HEK293 (cell line): ENCODE measurements around the gene CCDC40.

Experiments used
- BCL11A ChIP-seq: fragments of 450-650 bp; formaldehyde crosslinking; IDR thresholded peaks from 2 replicates; pipeline ENCODE4 v1.5.1; 2016; ENCODE audit warnings: low read depth, missing biosample characterization, missing genetic modification characterization
- KLF16 ChIP-seq: fragments of 450-650 bp; formaldehyde crosslinking; IDR thresholded peaks from 2 replicates; pipeline ENCODE4 v1.5.1; 2017; ENCODE audit warnings: missing biosample characterization, missing genetic modification characterization
- OVOL3 ChIP-seq: fragments of 450-650 bp; formaldehyde crosslinking; IDR thresholded peaks from 2 replicates; pipeline ENCODE4 v1.5.1; 2016; ENCODE audit warnings: missing biosample characterization, missing genetic modification characterization
- RBAK ChIP-seq: fragments of 450-650 bp; formaldehyde crosslinking; IDR thresholded peaks from 2 replicates; pipeline ENCODE4 v1.5.1; 2016; ENCODE audit warnings: missing biosample characterization, missing genetic modification characterization
- TCF7L2 ChIP-seq: IDR thresholded peaks from 2 replicates; pipeline ENCODE4 v1.6.1; 2011; ENCODE audit warnings: low read depth, mild to moderate bottlenecking, inconsistent platforms, low read length, moderate library complexity, borderline replicate concordance
- ZNF335 ChIP-seq: fragments of 450-650 bp; formaldehyde crosslinking; conservative IDR thresholded peaks from 2 replicates; pipeline ENCODE4 v1.5.1; 2016; ENCODE audit warnings: missing biosample characterization, missing genetic modification characterization
- ZNF558 ChIP-seq: fragments of 450-650 bp; formaldehyde crosslinking; IDR thresholded peaks from 2 replicates; pipeline ENCODE4 v1.5.1; 2016; ENCODE audit warnings: missing biosample characterization, missing genetic modification characterization
- ZNF677 ChIP-seq: fragments of 450-650 bp; IDR thresholded peaks from 2 replicates; pipeline ENCODE4 v1.5.0; 2018; ENCODE audit warnings: missing biosample characterization, mild to moderate bottlenecking, missing genetic modification characterization, moderate library complexity
- ZNF843 ChIP-seq: fragments of 450-650 bp; formaldehyde crosslinking; IDR thresholded peaks from 2 replicates; pipeline ENCODE4 v1.5.1; 2016; ENCODE audit warnings: missing biosample characterization, missing genetic modification characterization
- TF ChIP-seq, protein P1 (sequence below): fragments of 450-650 bp; formaldehyde crosslinking; IDR thresholded peaks from 2 replicates; pipeline ENCODE4 v1.5.1; 2016; ENCODE audit warnings: missing biosample characterization, missing genetic modification characterization
- TF ChIP-seq, protein P2 (sequence below): fragments of 450-650 bp; formaldehyde crosslinking; IDR thresholded peaks from 2 replicates; pipeline ENCODE4 v1.5.1; 2016; ENCODE audit warnings: missing biosample characterization, missing genetic modification characterization, low read depth
- TF ChIP-seq, protein P3 (sequence below): IDR thresholded peaks from 2 replicates; pipeline ENCODE4 v1.6.1; 2011; ENCODE audit warnings: mild to moderate bottlenecking, low read depth, low read length, borderline replicate concordance
- TF ChIP-seq, protein P4 (sequence below): fragments of 450-650 bp; formaldehyde crosslinking; conservative IDR thresholded peaks from 2 replicates; pipeline ENCODE4 v1.5.1; 2016; ENCODE audit warnings: low read depth, missing biosample characterization, missing genetic modification characterization
- TF ChIP-seq, protein P5 (sequence below): fragments of 450-650 bp; formaldehyde crosslinking; IDR thresholded peaks from 2 replicates; pipeline ENCODE4 v1.5.1; 2016; ENCODE audit warnings: missing biosample characterization, missing genetic modification characterization

DNA sequence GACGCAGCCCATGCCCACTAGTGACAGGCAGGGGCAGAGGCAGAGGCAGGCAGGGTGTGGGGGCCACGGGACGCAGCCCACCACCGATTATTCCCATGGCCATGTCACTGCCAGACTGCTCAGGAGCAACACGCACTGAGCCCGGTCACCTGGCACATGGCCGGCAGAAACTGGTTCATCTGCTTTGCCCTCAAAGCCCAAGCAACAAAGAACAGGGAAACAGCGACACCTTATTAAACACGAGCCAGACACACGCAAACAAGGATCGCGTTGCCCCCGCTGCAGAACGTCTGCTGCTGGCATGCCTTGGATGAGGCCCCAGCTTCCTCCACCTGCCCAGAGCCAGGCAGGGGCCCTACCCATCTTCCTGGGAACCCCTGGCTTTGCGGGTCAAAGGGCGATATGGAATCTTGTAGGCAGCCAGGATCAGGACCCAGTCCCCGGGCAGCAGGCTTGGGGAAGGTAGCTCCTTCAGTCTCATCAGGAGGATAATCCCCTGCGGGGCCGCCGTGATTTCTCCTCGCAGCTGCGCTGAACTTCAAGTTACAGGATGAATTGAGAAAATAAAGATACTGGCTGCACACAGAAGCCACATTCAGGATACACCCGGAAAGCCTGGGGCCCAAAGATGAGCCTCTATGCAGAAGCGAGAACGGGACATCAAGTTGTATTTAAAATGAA lies 5.6 kb upstream of the CCDC40 start:
- TF ChIP-seq, protein P1, sequence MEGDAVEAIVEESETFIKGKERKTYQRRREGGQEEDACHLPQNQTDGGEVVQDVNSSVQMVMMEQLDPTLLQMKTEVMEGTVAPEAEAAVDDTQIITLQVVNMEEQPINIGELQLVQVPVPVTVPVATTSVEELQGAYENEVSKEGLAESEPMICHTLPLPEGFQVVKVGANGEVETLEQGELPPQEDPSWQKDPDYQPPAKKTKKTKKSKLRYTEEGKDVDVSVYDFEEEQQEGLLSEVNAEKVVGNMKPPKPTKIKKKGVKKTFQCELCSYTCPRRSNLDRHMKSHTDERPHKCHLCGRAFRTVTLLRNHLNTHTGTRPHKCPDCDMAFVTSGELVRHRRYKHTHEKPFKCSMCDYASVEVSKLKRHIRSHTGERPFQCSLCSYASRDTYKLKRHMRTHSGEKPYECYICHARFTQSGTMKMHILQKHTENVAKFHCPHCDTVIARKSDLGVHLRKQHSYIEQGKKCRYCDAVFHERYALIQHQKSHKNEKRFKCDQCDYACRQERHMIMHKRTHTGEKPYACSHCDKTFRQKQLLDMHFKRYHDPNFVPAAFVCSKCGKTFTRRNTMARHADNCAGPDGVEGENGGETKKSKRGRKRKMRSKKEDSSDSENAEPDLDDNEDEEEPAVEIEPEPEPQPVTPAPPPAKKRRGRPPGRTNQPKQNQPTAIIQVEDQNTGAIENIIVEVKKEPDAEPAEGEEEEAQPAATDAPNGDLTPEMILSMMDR (tag by site-specific recombination), result no peak
- TF ChIP-seq RBAK (tag by site-specific recombination) (no peak), ZNF677 (tag by site-specific recombination) (no peak), OVOL3 (tag by site-specific recombination) (no peak), BCL11A (tag by site-specific recombination) (no peak), KLF16 (tag by site-specific recombination) (no peak), ZNF335 (tag by site-specific recombination) (no peak), TCF7L2 (no peak), ZNF843 (tag by site-specific recombination) (no peak), ZNF558 (tag by site-specific recombination) (no peak)
- TF ChIP-seq, protein P2, sequence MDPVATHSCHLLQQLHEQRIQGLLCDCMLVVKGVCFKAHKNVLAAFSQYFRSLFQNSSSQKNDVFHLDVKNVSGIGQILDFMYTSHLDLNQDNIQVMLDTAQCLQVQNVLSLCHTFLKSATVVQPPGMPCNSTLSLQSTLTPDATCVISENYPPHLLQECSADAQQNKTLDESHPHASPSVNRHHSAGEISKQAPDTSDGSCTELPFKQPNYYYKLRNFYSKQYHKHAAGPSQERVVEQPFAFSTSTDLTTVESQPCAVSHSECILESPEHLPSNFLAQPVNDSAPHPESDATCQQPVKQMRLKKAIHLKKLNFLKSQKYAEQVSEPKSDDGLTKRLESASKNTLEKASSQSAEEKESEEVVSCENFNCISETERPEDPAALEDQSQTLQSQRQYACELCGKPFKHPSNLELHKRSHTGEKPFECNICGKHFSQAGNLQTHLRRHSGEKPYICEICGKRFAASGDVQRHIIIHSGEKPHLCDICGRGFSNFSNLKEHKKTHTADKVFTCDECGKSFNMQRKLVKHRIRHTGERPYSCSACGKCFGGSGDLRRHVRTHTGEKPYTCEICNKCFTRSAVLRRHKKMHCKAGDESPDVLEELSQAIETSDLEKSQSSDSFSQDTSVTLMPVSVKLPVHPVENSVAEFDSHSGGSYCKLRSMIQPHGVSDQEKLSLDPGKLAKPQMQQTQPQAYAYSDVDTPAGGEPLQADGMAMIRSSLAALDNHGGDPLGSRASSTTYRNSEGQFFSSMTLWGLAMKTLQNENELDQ, result no peak
- TF ChIP-seq, protein P3, sequence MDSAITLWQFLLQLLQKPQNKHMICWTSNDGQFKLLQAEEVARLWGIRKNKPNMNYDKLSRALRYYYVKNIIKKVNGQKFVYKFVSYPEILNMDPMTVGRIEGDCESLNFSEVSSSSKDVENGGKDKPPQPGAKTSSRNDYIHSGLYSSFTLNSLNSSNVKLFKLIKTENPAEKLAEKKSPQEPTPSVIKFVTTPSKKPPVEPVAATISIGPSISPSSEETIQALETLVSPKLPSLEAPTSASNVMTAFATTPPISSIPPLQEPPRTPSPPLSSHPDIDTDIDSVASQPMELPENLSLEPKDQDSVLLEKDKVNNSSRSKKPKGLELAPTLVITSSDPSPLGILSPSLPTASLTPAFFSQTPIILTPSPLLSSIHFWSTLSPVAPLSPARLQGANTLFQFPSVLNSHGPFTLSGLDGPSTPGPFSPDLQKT, result no peak
- TF ChIP-seq, protein P4, sequence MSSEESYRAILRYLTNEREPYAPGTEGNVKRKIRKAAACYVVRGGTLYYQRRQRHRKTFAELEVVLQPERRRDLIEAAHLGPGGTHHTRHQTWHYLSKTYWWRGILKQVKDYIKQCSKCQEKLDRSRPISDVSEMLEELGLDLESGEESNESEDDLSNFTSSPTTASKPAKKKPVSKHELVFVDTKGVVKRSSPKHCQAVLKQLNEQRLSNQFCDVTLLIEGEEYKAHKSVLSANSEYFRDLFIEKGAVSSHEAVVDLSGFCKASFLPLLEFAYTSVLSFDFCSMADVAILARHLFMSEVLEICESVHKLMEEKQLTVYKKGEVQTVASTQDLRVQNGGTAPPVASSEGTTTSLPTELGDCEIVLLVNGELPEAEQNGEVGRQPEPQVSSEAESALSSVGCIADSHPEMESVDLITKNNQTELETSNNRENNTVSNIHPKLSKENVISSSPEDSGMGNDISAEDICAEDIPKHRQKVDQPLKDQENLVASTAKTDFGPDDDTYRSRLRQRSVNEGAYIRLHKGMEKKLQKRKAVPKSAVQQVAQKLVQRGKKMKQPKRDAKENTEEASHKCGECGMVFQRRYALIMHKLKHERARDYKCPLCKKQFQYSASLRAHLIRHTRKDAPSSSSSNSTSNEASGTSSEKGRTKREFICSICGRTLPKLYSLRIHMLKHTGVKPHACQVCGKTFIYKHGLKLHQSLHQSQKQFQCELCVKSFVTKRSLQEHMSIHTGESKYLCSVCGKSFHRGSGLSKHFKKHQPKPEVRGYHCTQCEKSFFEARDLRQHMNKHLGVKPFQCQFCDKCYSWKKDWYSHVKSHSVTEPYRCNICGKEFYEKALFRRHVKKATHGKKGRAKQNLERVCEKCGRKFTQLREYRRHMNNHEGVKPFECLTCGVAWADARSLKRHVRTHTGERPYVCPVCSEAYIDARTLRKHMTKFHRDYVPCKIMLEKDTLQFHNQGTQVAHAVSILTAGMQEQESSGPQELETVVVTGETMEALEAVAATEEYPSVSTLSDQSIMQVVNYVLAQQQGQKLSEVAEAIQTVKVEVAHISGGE (tag by site-specific recombination), result no peak
- TF ChIP-seq, protein P5, sequence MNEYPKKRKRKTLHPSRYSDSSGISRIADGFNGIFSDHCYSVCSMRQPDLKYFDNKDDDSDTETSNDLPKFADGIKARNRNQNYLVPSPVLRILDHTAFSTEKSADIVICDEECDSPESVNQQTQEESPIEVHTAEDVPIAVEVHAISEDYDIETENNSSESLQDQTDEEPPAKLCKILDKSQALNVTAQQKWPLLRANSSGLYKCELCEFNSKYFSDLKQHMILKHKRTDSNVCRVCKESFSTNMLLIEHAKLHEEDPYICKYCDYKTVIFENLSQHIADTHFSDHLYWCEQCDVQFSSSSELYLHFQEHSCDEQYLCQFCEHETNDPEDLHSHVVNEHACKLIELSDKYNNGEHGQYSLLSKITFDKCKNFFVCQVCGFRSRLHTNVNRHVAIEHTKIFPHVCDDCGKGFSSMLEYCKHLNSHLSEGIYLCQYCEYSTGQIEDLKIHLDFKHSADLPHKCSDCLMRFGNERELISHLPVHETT (tag by site-specific recombination), result no peak
